ENCODE results near the gene RCBTB2.
"Not testable (repeated sequence)": the region's sequence is repeated elsewhere in the genome, so short reads cannot be mapped to it uniquely, and the experiment has no call there.

The RCBTB2 gene

GRCh38 chr13:48532506-48533499 lies at the start of gene RCBTB2:
RCBTB2 (minus strand) TSS chr13:48533080; CDS start chr13:48521939, 11,141 bp downstream.
- peak; percentile 88 for DNase-seq (ENCODE audit: low spot score)

GRCh38 chr13:48582084-48582483 lies 49.2 kb upstream of the RCBTB2 start:
- DNase-seq (ENCODE audit: low spot score) = no peak

- DNase-seq (ENCODE audit: low spot score) = no peak
These were observed 48.0 kb upstream of the RCBTB2 start for GRCh38 chr13:48580896-48581295.

- peak; percentile 18 for DNase-seq (ENCODE audit: low spot score)
These were observed 47.4 kb upstream of the RCBTB2 start for GRCh38 chr13:48580185-48580803.

GRCh38 chr13:48579919-48580180 lies 47.0 kb upstream of the RCBTB2 start:
- not testable (repeated sequence) for DNase-seq (ENCODE audit: low spot score)

GRCh38 chr13:48579165-48579918 lies 46.5 kb upstream of the RCBTB2 start:
- DNase-seq (ENCODE audit: low spot score) = no peak

GRCh38 chr13:48578516-48579164 lies 45.8 kb upstream of the RCBTB2 start:
- no peak for DNase-seq (ENCODE audit: low spot score)

- DNase-seq (ENCODE audit: low spot score) = no peak
These were observed 43.6 kb upstream of the RCBTB2 start for GRCh38 chr13:48576448-48577010.

GRCh38 chr13:48575031-48575430 lies 42.2 kb upstream of the RCBTB2 start:
- DNase-seq (ENCODE audit: low spot score) = no peak

GRCh38 chr13:48574041-48574796 lies 41.3 kb upstream of the RCBTB2 start:
- no peak for DNase-seq (ENCODE audit: low spot score)

- no peak for DNase-seq (ENCODE audit: low spot score)
These were observed 40.5 kb upstream of the RCBTB2 start for GRCh38 chr13:48573213-48574007.

GRCh38 chr13:48571126-48571913 lies 38.4 kb upstream of the RCBTB2 start:
- DNase-seq (ENCODE audit: low spot score) = no peak

- DNase-seq (ENCODE audit: low spot score) = no peak
These were observed 37.4 kb upstream of the RCBTB2 start for GRCh38 chr13:48570216-48570828.

- no peak for DNase-seq (ENCODE audit: low spot score)
These were observed 36.3 kb upstream of the RCBTB2 start for GRCh38 chr13:48569104-48569666.

GRCh38 chr13:48568370-48569103 lies 35.7 kb upstream of the RCBTB2 start:
- DNase-seq (ENCODE audit: low spot score) = no peak

- no peak for DNase-seq (ENCODE audit: low spot score)
These were observed 34.9 kb upstream of the RCBTB2 start for GRCh38 chr13:48567515-48568369.

- no peak for DNase-seq (ENCODE audit: low spot score)
These were observed 31.2 kb upstream of the RCBTB2 start for GRCh38 chr13:48564056-48564455.
